GDM1 (cell line): Measurements from ENCODE around the gene URI1.

Experiments
- DNase-seq: peaks from one replicate; lab custom pipeline; 2025; lab: John Stamatoyannopoulos, UW

Gene URI1

GRCh38 chr19:29971648-29972047 is 29.6 kb downstream of the URI1 start:
- no peak for DNase-seq

GRCh38 chr19:29974701-29975100 is 32.7 kb downstream of the URI1 start:
- DNase-seq, result no peak

GRCh38 chr19:29976151-29976943 is 34.3 kb downstream of the URI1 start:
- DNase-seq, result no peak

- no peak for DNase-seq
Observed at GRCh38 chr19:29978080-29978479, 36.0 kb downstream of the URI1 start.

- no peak for DNase-seq
Observed at GRCh38 chr19:29983568-29983967, 41.5 kb downstream of the URI1 start.

GRCh38 chr19:29985196-29985595 is 43.2 kb downstream of the URI1 start:
- no peak for DNase-seq

GRCh38 chr19:29988351-29988750 is 46.3 kb downstream of the URI1 start:
- no peak for DNase-seq

- DNase-seq, result no peak
Observed at GRCh38 chr19:29992233-29992867, 50.3 kb downstream of the URI1 start.

- DNase-seq, result no peak
Observed at GRCh38 chr19:29999490-29999889, 57.5 kb downstream of the URI1 start.

GRCh38 chr19:30000862-30001261 is 58.8 kb downstream of the URI1 start:
- no peak for DNase-seq

- DNase-seq, result no peak
Observed at GRCh38 chr19:30001301-30001700, 59.3 kb downstream of the URI1 start.

- no peak for DNase-seq
Observed at GRCh38 chr19:30001791-30002190, 59.8 kb downstream of the URI1 start.

GRCh38 chr19:30003866-30004265 is 61.8 kb downstream of the URI1 start:
- DNase-seq, result no peak

- DNase-seq, result no peak
Observed at GRCh38 chr19:30004403-30004802, 62.4 kb downstream of the URI1 start.

- no peak for DNase-seq
Observed at GRCh38 chr19:30006207-30006606, 64.2 kb downstream of the URI1 start.

GRCh38 chr19:30008169-30008568 is 66.1 kb downstream of the URI1 start:
- DNase-seq, result no peak

GRCh38 chr19:30009013-30009412 is 67.0 kb downstream of the URI1 start:
- no peak for DNase-seq

GRCh38 chr19:30011051-30011578 is 69.1 kb downstream of the URI1 start:
- no peak for DNase-seq

- DNase-seq, result no peak
Observed at GRCh38 chr19:30014770-30015169, 72.7 kb downstream of the URI1 start.

GRCh38 chr19:30017172-30017571 is 75.1 kb downstream of the URI1 start:
- no peak for DNase-seq

GRCh38 chr19:30020189-30020588 is 78.2 kb downstream of the URI1 start:
- no peak for DNase-seq

- no peak for DNase-seq
Observed at GRCh38 chr19:30022659-30023058, 80.6 kb downstream of the URI1 start.

GRCh38 chr19:30023330-30023729 is 81.3 kb downstream of the URI1 start:
- DNase-seq, result no peak
